Thyroid gland (tissue), 4 donors: Measurements from ENCODE around the gene MED27. TPM values are rescaled to one million over a fixed set of nuclear protein-coding genes. Genes with fewer than 3 reads are reported as not detected.

Experiments used
- DNase-seq, 2 donors: peaks; one replicate each; pipeline ENCODE4 v3.0.0-alpha.2; 2019
- H3K27ac ChIP-seq, 3 donors: fragments of 200-600 bp; sonication (generic); 1 replicate in 2 of 3; 2 replicates in 1 of 3; pipeline ENCODE4 v1.5.1; 2016 to 2019; ENCODE audit warnings: mild to moderate bottlenecking in 1 of 3, moderate library complexity in 1 of 3
- H3K27me3 ChIP-seq: fragments of 200-600 bp; sonication (generic); one replicate; pipeline ENCODE4 v1.5.1; 2019
- H3K36me3 ChIP-seq, 2 donors: fragments of 200-600 bp; sonication (generic); one replicate each; pipeline ENCODE4 v1.5.1; 2016 to 2019
- H3K4me1 ChIP-seq, 2 donors: fragments of 200-600 bp; sonication (generic); one replicate each; pipeline ENCODE4 v1.5.1; 2017 to 2019
- H3K4me3 ChIP-seq, 3 donors: fragments of 200-600 bp; sonication (generic); replicated peaks in 1 of 3; 1 replicate in 2 of 3; 2 replicates in 1 of 3; pipeline ENCODE4 v1.5.1; 2016; ENCODE audit warnings: mild to moderate bottlenecking in 1 of 3
- H3K9me3 ChIP-seq: fragments of 200-600 bp; sonication (generic); one replicate; pipeline ENCODE4 v1.5.1; 2017
- CTCF ChIP-seq, 6 experiments: fragments of 200-600 bp in 3 of 6; fragments of 450-650 bp in 3 of 6; sonication (generic) in 3 of 6; IDR thresholded peaks; one replicate each; pipeline ENCODE4 v1.5.1; 2016 to 2019; ENCODE audit warnings: antibody characterized with exemption in 6 of 6, mild to moderate bottlenecking in 2 of 6, inconsistent platforms in 1 of 6, moderate library complexity in 1 of 6
- POLR2A ChIP-seq, 2 donors: fragments of 450-650 bp; IDR thresholded peaks; one replicate each; pipeline ENCODE4 v1.6.1; 2017; ENCODE audit warnings: antibody characterized with exemption in 2 of 2, mild to moderate bottlenecking in 2 of 2, moderate library complexity in 1 of 2
- WGBS, 2 donors: methylation state at CpG; one replicate each; pipeline ENCODE4 v1.1.5; 2017; 5-methylcytosine and 5-hydroxymethylcytosine counted together
- intact Hi-C: fragments of 100-400 bp; cut with DNase I; formaldehyde crosslinking; loops from one replicate; pipeline ENCODE4 v1.15.1; 2023
- total RNA-seq, 4 donors: library from RNA; depleted of rRNA; stranded (reverse); fragments of >200 nt; gene quantifications; one replicate each; pipeline ENCODE4 v1.2.3, GENCODE V29; 2016

The MED27 gene
- total RNA-seq, 4 donors from 2014 or later = 15.3 to 19.5 (median 16.7) TPM

- Histone ChIP-seq H3K27me3 (no peaks in the 10 kb centered on the region), H3K9me3 (no peaks in the 10 kb centered on the region), H3K27ac (no peak overlapping the region), H3K4me1 (no peaks in the 10 kb centered on the region), H3K36me3 (no peaks in the 10 kb centered on the region), H3K4me3 (no peak overlapping the region)
- WGBS, 2 donors = 92 to 93% methylated on average over 16 to 20 of the region's 25 CpGs
- TF ChIP-seq POLR2A (IDR thresholded peaks at IDR 0.05) = no peak
- TF ChIP-seq CTCF (IDR thresholded peaks at IDR 0.05) = no peak
- DNase-seq = no peak
- intact Hi-C loops = no loop called here
These were observed 238.6 kb downstream of the MED27 start for GRCh38 chr9:131840751-131841702.

- no peaks in the 10 kb centered on the region for H3K4me1 ChIP-seq
- H3K27ac ChIP-seq = no peak overlapping the region
- H3K36me3 ChIP-seq = no peaks in the 10 kb centered on the region
- H3K27me3 ChIP-seq = no peaks in the 10 kb centered on the region
- no peak for TF ChIP-seq POLR2A (IDR thresholded peaks at IDR 0.05)
- no peak for TF ChIP-seq CTCF (IDR thresholded peaks at IDR 0.05)
- 81 to 86% methylated on average over 8 of the region's 8 CpGs for WGBS, 2 donors
- no peaks in the 10 kb centered on the region for H3K9me3 ChIP-seq
- DNase-seq = no peak
- H3K4me3 ChIP-seq = no peak overlapping the region
- intact Hi-C loops = no loop called here
These were observed 239.4 kb downstream of the MED27 start for GRCh38 chr9:131840220-131840619.

GRCh38 chr9:131839281-131840084, 240.2 kb downstream of the MED27 start:
- no peaks in the 10 kb centered on the region for H3K27me3 ChIP-seq
- no peak overlapping the region for H3K27ac ChIP-seq
- no peak overlapping the region for H3K4me3 ChIP-seq
- H3K9me3 ChIP-seq = no peaks in the 10 kb centered on the region
- H3K4me1 ChIP-seq = no peaks in the 10 kb centered on the region
- 71 to 85% methylated on average over 8 to 11 of the region's 22 CpGs for WGBS, 2 donors
- DNase-seq = no peak
- TF ChIP-seq POLR2A (IDR thresholded peaks at IDR 0.05) (no peak), CTCF (IDR thresholded peaks at IDR 0.05) (no peak)
- intact Hi-C loops = no loop called here
- H3K36me3 ChIP-seq = no peaks in the 10 kb centered on the region

GRCh38 chr9:131838530-131839280, 241.0 kb downstream of the MED27 start:
- Histone ChIP-seq H3K4me3 (no peak overlapping the region), H3K27ac (no peak overlapping the region), H3K36me3 (no peaks in the 10 kb centered on the region), H3K27me3 (no peaks in the 10 kb centered on the region), H3K4me1 (no peaks in the 10 kb centered on the region), H3K9me3 (no peaks in the 10 kb centered on the region)
- intact Hi-C loops = no loop called here
- TF ChIP-seq POLR2A (IDR thresholded peaks at IDR 0.05) (no peak), CTCF (IDR thresholded peaks at IDR 0.05) (no peak)
- DNase-seq = no peak
- WGBS, 2 donors = 64 to 66% methylated on average over 18 to 20 of the region's 22 CpGs
